ENCODE results near the gene BCAP31. TPM values are rescaled to one million over a fixed set of nuclear protein-coding genes. Genes with fewer than 3 reads are reported as not detected.

BCAP31 gene
- total RNA-seq, 4 donors from 2014 or later, result 76.1 to 125 (median 104) TPM

GRCh38 chrX:153650959-153651358 is 73.2 kb downstream of the BCAP31 start:
- Histone ChIP-seq H3K9me3 (peaks cover 0 to 5% (median 0%) of the 10 kb centered on the region in 3 donors), H3K4me3 (no peak overlapping the region), H3K27me3 (peaks cover 44% of the 10 kb centered on the region), H3K27ac (no peak overlapping the region), H3K36me3 (no peaks in the 10 kb centered on the region), H3K4me1 (peaks cover 0 to 17% (median 0%) of the 10 kb centered on the region in 3 donors)
- no peak for ATAC-seq
- TF ChIP-seq CTCF (IDR thresholded peaks at IDR 0.05) (no peak), EP300 (IDR thresholded peaks at IDR 0.05) (no peak), POLR2AphosphoS5 (IDR thresholded peaks at IDR 0.05) (no peak), POLR2A (IDR thresholded peaks at IDR 0.05) (no peak)
- WGBS, 2 donors (ENCODE audit: low coverage in 1 of 2), result 82% methylated on average over 8 of the region's 13 CpGs; no CpG with 5 or more reads in 1 of the 2 donors

Small RNAs within 50 kb of the gene (small RNA-seq; reads per million reads assigned to genes)
- 0 reads per million in 4 donors for gene RN7SL687P

Other genes with a start within 250 kb of the BCAP31 start
- gene BGN, start 229.4 kb downstream of the BCAP31 start, total RNA-seq, result 10 to 100 TPM; 10.4 to 49.4 (median 16.5) TPM
- under 1 TPM in 3 of 4 donors, not detected in 1; 0.13 to 0.37 (median 0.31) TPM for gene ATP2B3, start 206.7 kb downstream of the BCAP31 start, total RNA-seq
- gene CCNQ, start 125.2 kb downstream of the BCAP31 start, total RNA-seq, result 10 to 100 TPM; 30.7 to 57.7 (median 51.4) TPM
- not detected for gene DUSP9, start 77.2 kb downstream of the BCAP31 start, total RNA-seq
- 10 to 100 TPM; 14.4 to 55.9 (median 30.1) TPM for gene PNCK, start 50.6 kb downstream of the BCAP31 start, total RNA-seq
- 10 to 100 TPM; 25.3 to 86.6 (median 37.9) TPM for gene SLC6A8, start 36.5 kb downstream of the BCAP31 start, total RNA-seq
- gene ABCD1, start 469 bp upstream of the BCAP31 start, total RNA-seq, result 10 to 100 TPM; 14.4 to 38.8 (median 22.0) TPM
- 10 to 100 TPM in 3 of 4 donors, 1 to 10 TPM in 1; 9.2 to 19.2 (median 16.8) TPM for gene PLXNB3, start 39.9 kb upstream of the BCAP31 start, total RNA-seq
- 1 to 10 TPM in 3 of 4 donors, not detected in 1; 3.0 to 4.7 (median 4.4) TPM for gene SRPK3, start 56.7 kb upstream of the BCAP31 start, total RNA-seq
- 100 to 1,000 TPM in 1 of 4 donors, 10 to 100 TPM in 3; 55.5 to 104 (median 59.7) TPM for gene IDH3G, start 70.0 kb upstream of the BCAP31 start, total RNA-seq
- gene SSR4, start 70.3 kb upstream of the BCAP31 start, total RNA-seq, result 100 to 1,000 TPM in 2 of 4 donors, 10 to 100 TPM in 2; 75.8 to 126 (median 110) TPM
- gene PDZD4, start 106.2 kb upstream of the BCAP31 start, total RNA-seq, result 10 to 100 TPM; 10.6 to 48.5 (median 26.4) TPM
- gene L1CAM, start 161.8 kb upstream of the BCAP31 start, total RNA-seq, result 10 to 100 TPM; 16.2 to 53.3 (median 26.7) TPM
- 1 to 10 TPM in 3 of 4 donors, under 1 TPM in 1; 0.81 to 7.9 (median 3.8) TPM for gene AVPR2, start 180.3 kb upstream of the BCAP31 start, total RNA-seq
- gene ARHGAP4, start 201.9 kb upstream of the BCAP31 start, total RNA-seq, result 10 to 100 TPM; 10.9 to 26.0 (median 18.1) TPM
- gene NAA10, start 210.7 kb upstream of the BCAP31 start, total RNA-seq, result 100 to 1,000 TPM in 1 of 4 donors, 10 to 100 TPM in 3; 68.3 to 103 (median 89.2) TPM
- gene RENBP, start 220.3 kb upstream of the BCAP31 start, total RNA-seq, result 10 to 100 TPM in 3 of 4 donors, 1 to 10 TPM in 1; 8.1 to 15.0 (median 12.5) TPM
- 10 to 100 TPM; 32.9 to 94.4 (median 43.1) TPM for gene HCFC1, start 247.4 kb upstream of the BCAP31 start, total RNA-seq
- 1 to 10 TPM; 1.5 to 9.5 (median 5.4) TPM for gene TMEM187, start 248.4 kb upstream of the BCAP31 start, total RNA-seq

Measured in gastroesophageal sphincter (tissue), 4 donors.